HG02763 (cell line): ENCODE results near the gene SHCBP1L.

ENCODE experiments used
- ATAC-seq: cut with Tn5 transposase; IDR thresholded peaks from one replicate; pipeline ENCODE4 v1.9.1; 2021; ENCODE audit warnings: mild to moderate bottlenecking, moderate library complexity; ENCODE audit not compliant: unreplicated experiment

SHCBP1L gene

GRCh38 chr1:182952677-182953444 is at the start of gene SHCBP1L:
Gene SHCBP1L, minus strand, starts transcription at chr1:182953166. Its CDS starts 33 bp downstream, at chr1:182953133.
- ATAC-seq = no peak

GRCh38 chr1:183002267-183002666 is 49.3 kb upstream of the SHCBP1L start:
- ATAC-seq = no peak

- no peak for ATAC-seq
Observed at GRCh38 chr1:183000167-183000962, 47.4 kb upstream of the SHCBP1L start.

- no peak for ATAC-seq
Observed at GRCh38 chr1:182998482-182998881, 45.5 kb upstream of the SHCBP1L start.

GRCh38 chr1:182996816-182997215 is 43.9 kb upstream of the SHCBP1L start:
- ATAC-seq = no peak

GRCh38 chr1:182995894-182996293 is 42.9 kb upstream of the SHCBP1L start:
- ATAC-seq = no peak

GRCh38 chr1:182993746-182994145 is 40.8 kb upstream of the SHCBP1L start:
- ATAC-seq = no peak

GRCh38 chr1:182990413-182991144 is 37.6 kb upstream of the SHCBP1L start:
- ATAC-seq = no peak

- no peak for ATAC-seq
Observed at GRCh38 chr1:182985876-182986275, 32.9 kb upstream of the SHCBP1L start.

- ATAC-seq = no peak
Observed at GRCh38 chr1:182984621-182985020, 31.7 kb upstream of the SHCBP1L start.

GRCh38 chr1:182984138-182984537 is 31.2 kb upstream of the SHCBP1L start:
- ATAC-seq = no peak

GRCh38 chr1:182978151-182978853 is 25.3 kb upstream of the SHCBP1L start:
- no peak for ATAC-seq

- ATAC-seq = no peak
Observed at GRCh38 chr1:182977480-182977879, 24.5 kb upstream of the SHCBP1L start.

GRCh38 chr1:182974506-182975191 is 21.7 kb upstream of the SHCBP1L start:
- no peak for ATAC-seq

GRCh38 chr1:182972829-182973228 is 19.9 kb upstream of the SHCBP1L start:
- ATAC-seq = no peak

GRCh38 chr1:182972231-182972630 is 19.3 kb upstream of the SHCBP1L start:
- ATAC-seq = no peak

- ATAC-seq = no peak
Observed at GRCh38 chr1:182971219-182971618, 18.3 kb upstream of the SHCBP1L start.

GRCh38 chr1:182968836-182969734 is 16.1 kb upstream of the SHCBP1L start:
- no peak for ATAC-seq

- no peak for ATAC-seq
Observed at GRCh38 chr1:182968151-182968741, 15.3 kb upstream of the SHCBP1L start.
